Kidney epithelial cell (primary cell): Measurements from ENCODE around the gene FA2H. TPM values are rescaled to one million over a fixed set of nuclear protein-coding genes. Genes with fewer than 3 reads are reported as not detected.

Experiments
- DNase-seq: peaks from one replicate; pipeline ENCODE4 v3.0.0-alpha.2; 2010; ENCODE audit warnings: low read depth
- H3K27me3 ChIP-seq: 2 replicates; pipeline ENCODE4 v1.6.0; 2011; ENCODE audit warnings: low read length; ENCODE audit not compliant: control insufficient read depth, insufficient read depth
- H3K36me3 ChIP-seq: 2 replicates; pipeline ENCODE4 v1.5.1; 2011; ENCODE audit warnings: low read length; ENCODE audit not compliant: control insufficient read depth, insufficient read depth
- H3K4me3 ChIP-seq: 2 replicates; pipeline ENCODE4 v1.5.1; 2011; ENCODE audit warnings: low read depth, mild to moderate bottlenecking, control low read depth, low read length
- CTCF ChIP-seq: IDR thresholded peaks from 2 replicates; pipeline ENCODE4 v1.5.1; 2011; ENCODE audit warnings: mild to moderate bottlenecking, moderate library complexity, low read length, control low read depth, inconsistent platforms; ENCODE audit not compliant: insufficient read depth, poor library complexity, severe bottlenecking
- total RNA-seq: library from RNA; depleted of rRNA; stranded (reverse); fragments of >200 nt; gene quantifications from 2 replicates; pipeline ENCODE4 v1.2.3, GENCODE V29; 2015

The FA2H gene
- total RNA-seq, 1 donor from 2014 or later: 12.4 TPM

DNA sequence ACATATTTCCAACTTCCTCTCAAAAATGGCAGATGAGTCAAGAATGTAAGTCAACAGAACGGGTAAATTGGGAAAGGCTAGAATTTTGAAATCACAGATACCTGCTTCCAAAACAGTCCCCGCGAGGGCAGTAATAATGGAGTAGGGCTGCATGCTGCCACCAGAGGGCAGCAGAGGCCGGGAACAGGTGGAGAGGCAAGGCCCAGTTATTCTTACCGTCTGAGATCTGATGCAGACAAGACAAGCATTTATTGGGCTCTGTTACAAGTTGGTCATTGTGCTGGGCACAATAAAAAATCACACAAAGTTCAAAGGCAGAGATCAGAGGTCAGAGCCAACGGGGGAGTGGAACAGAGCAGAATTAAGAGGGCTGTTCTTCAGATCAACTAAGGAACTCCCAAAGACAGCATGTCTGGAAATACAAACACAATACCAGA is 65.2 kb downstream of the FA2H start:
- peak; percentile 97 for TF ChIP-seq CTCF
- no peaks in the 10 kb centered on the region for H3K36me3 ChIP-seq
- peak; percentile 18 for DNase-seq
- H3K27me3 ChIP-seq: no peaks in the 10 kb centered on the region
- H3K4me3 ChIP-seq: no peak overlapping the region

DNA sequence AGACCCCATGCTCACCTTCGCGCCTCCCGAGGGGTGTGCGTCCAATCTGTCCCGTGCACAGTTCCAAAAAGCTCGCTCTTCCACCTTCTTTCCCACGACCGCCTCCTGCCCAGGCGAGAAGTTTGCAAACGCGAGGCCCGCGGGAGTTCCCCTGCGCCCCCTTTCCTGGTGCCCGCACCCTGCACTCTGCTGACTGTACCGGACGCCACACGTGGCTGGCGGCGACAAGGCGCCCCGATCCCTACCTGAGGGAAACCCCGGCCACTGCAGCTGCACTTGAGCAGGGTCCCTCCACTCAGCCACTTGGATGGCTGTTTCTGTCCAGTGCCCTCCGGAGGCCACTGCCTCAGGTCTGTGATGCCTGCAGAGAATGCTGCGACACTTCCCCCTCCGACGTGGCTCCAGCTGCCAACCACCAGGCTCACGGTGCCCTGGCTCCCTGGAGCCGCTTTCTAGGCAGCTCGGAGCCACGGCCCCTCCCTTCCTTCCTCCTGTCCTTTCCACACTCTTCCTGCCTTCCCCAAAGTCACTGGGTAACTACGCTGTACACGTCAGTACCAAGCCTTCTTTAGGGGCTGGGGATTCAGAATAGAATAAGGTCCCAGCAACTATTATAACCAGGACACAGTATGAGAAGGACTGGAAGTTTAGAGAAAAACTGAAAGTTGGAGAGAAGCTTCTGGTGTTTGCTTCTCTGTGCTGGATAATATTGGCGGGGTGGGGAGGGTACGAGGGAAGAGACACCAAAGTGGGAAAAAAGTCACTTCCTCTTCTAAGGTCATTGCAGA is 74.0 kb downstream of the FA2H start, which contains the start of gene MLKL:
MLKL (minus strand) TSS at position 425 of the 788 bp plus-strand sequence. CDS start 5,105 bp downstream, outside the sequence.
- H3K4me3 ChIP-seq: peak within 1 kb of the TSS; percentile 61
- DNase-seq: peak; percentile 16
- peak; percentile 9 for TF ChIP-seq CTCF
- H3K27me3 ChIP-seq: no peaks in the 10 kb centered on the region
- H3K36me3 ChIP-seq: no peaks in the 10 kb centered on the region

DNA sequence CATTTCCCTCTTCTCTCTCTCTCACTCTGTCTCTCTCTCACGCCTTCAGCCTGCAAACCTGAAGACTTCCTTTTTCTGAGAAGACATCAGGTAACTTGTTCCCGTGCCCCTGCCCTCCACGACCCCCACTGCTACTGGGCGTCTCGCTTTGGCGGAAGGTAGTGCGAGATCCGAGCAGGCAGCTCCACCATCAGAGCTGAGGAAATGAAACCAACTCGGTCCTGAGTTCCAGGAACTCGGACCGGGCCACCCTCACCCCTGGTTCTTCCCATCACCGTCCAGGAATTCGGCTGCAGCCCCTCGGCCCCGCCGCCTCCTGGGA is 74.5 kb downstream of the FA2H start:
- DNase-seq: no peak
- no peaks in the 10 kb centered on the region for H3K27me3 ChIP-seq
- H3K36me3 ChIP-seq: no peaks in the 10 kb centered on the region
- no peak for TF ChIP-seq CTCF
- H3K4me3 ChIP-seq: peak overlapping the region; percentile 61

DNA sequence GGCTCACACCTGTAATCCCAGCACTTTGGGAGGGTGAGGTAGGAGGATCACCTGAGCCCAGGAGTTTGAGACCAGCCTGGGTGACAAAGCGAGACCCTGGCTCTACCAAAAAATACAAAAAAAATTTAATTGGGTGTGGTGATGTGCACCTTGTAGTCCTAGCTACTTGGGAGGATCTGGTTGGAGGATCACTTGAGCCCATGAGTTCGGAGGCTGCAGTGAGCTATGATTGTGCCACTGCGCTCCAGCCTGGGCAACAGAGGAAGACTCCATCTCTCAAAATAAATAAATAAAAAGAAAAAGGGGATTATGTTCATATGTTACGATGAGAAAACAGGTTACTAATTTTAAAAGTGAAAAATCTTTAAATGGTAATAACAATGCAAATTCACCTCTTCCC is 75.0 kb downstream of the FA2H start:
- no peak for DNase-seq
- TF ChIP-seq CTCF: no peak
- H3K36me3 ChIP-seq: no peaks in the 10 kb centered on the region
- peak overlapping the region; percentile 61 for H3K4me3 ChIP-seq
- no peaks in the 10 kb centered on the region for H3K27me3 ChIP-seq

DNA sequence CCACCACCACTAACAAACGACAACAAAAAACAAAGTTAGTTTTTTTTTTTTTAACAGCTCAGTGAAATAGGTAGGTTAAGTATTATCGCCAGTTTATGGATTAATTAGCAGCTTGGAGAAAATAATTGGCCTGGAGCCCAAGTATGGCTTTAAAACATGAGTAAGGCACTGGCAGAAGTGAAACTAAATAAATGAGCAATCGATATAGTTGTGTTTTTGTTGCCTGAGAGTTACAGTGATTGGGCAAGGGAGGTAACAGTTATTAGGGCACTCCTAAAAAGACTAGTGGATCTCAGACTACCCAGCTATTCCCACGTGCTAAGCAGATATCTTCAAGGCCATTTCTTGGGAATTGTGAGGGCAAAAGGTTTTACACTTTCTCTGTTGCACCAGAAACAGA is 76.4 kb downstream of the FA2H start:
- Histone ChIP-seq H3K4me3 (no peak overlapping the region), H3K27me3 (no peaks in the 10 kb centered on the region), H3K36me3 (no peaks in the 10 kb centered on the region)
- no peak for TF ChIP-seq CTCF
- no peak for DNase-seq
